ENCODE results near the gene SATB2.
A peak's percentile ranks its signal among the peaks of the same experiment; 100 is the strongest.

The SATB2 gene

GRCh38 chr2:199465988-199466691, 8.4 kb upstream of the SATB2 start:
- H3K4me3 ChIP-seq (ENCODE audit: low read length) = no peak overlapping the region
- DNase-seq (ENCODE audit: low read depth) = no peak
- TF ChIP-seq, protein P1, sequence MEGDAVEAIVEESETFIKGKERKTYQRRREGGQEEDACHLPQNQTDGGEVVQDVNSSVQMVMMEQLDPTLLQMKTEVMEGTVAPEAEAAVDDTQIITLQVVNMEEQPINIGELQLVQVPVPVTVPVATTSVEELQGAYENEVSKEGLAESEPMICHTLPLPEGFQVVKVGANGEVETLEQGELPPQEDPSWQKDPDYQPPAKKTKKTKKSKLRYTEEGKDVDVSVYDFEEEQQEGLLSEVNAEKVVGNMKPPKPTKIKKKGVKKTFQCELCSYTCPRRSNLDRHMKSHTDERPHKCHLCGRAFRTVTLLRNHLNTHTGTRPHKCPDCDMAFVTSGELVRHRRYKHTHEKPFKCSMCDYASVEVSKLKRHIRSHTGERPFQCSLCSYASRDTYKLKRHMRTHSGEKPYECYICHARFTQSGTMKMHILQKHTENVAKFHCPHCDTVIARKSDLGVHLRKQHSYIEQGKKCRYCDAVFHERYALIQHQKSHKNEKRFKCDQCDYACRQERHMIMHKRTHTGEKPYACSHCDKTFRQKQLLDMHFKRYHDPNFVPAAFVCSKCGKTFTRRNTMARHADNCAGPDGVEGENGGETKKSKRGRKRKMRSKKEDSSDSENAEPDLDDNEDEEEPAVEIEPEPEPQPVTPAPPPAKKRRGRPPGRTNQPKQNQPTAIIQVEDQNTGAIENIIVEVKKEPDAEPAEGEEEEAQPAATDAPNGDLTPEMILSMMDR (conservative IDR thresholded peaks at IDR 0.05; ENCODE audit: low read length) = no peak

DNA sequence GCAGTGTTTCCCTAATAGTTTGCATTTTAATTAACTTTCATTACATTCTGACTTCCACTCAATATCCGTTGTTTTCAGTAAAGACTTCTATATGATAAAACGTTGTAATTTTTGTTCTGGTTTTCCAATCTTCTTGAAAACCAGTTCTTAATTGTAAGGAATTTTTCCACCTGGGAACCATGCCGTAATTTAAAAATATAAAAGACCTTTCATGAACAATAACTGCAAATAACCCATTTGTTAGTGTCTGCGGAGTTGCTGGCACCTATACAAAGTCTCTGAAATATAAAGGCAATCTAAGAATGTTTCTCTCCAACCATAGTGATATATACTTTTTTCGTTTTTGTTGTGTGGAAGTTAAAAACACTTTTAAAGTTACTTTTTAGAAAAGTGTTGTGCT, 7.7 kb upstream of the SATB2 start:
- no peak overlapping the region for H3K4me3 ChIP-seq (ENCODE audit: low read length)
- DNase-seq (ENCODE audit: low read depth) = no peak
- TF ChIP-seq, protein P1 (conservative IDR thresholded peaks at IDR 0.05; ENCODE audit: low read length) = no peak

DNA sequence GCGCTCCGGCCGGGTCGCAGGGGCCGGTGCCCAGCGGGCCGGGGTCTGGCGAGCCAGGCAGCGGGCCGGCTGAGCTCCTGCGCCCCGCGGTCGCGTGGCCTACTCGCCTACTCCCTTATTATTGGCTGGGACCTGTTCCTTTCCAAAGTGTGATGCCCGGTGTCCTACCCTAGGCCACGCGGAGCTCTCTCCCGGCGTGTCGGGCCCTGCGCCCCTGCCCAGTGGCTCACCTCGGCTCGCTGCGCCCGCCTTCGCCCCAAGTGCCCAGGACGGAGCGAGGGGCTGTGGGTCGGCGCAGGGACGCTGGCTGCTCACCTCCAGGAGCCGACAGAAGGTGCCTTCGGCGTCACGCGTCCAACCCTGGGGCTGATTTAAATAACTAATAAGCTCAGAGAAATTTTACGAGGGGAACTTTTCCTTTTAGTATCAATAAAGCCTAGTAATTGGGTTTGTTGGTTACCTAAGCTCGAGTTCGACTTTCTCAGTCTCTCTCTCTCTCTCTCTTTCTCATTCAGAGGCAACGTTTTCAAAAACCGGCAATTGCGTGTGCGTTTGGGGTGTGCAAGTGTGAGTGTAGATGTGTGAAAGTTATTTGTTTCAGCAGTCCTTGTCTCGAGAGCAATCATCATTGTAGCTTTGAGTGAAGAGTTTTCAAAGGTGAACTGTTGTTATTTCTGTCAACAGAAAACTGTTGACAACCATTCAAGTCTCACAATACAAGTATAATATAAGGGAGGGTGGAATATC, 7.0 kb upstream of the SATB2 start:
- TF ChIP-seq, protein P1 (conservative IDR thresholded peaks at IDR 0.05; ENCODE audit: low read length) = no peak
- DNase-seq (ENCODE audit: low read depth) = no peak
- no peak overlapping the region for H3K4me3 ChIP-seq (ENCODE audit: low read length)

GRCh38 chr2:199463708-199464605, 6.2 kb upstream of the SATB2 start:
- DNase-seq (ENCODE audit: low read depth) = peak; percentile 27
- peak overlapping the region; percentile 66 for H3K4me3 ChIP-seq (ENCODE audit: low read length)
- TF ChIP-seq, protein P1 (conservative IDR thresholded peaks at IDR 0.05; ENCODE audit: low read length) = no peak

- DNase-seq (ENCODE audit: low read depth) = peak; percentile 75
- H3K4me3 ChIP-seq (ENCODE audit: low read length) = peak overlapping the region; percentile 66
- TF ChIP-seq, protein P1 (conservative IDR thresholded peaks at IDR 0.05; ENCODE audit: low read length) = peak; percentile 74
Observed at GRCh38 chr2:199462956-199463692, 5.4 kb upstream of the SATB2 start.

DNA sequence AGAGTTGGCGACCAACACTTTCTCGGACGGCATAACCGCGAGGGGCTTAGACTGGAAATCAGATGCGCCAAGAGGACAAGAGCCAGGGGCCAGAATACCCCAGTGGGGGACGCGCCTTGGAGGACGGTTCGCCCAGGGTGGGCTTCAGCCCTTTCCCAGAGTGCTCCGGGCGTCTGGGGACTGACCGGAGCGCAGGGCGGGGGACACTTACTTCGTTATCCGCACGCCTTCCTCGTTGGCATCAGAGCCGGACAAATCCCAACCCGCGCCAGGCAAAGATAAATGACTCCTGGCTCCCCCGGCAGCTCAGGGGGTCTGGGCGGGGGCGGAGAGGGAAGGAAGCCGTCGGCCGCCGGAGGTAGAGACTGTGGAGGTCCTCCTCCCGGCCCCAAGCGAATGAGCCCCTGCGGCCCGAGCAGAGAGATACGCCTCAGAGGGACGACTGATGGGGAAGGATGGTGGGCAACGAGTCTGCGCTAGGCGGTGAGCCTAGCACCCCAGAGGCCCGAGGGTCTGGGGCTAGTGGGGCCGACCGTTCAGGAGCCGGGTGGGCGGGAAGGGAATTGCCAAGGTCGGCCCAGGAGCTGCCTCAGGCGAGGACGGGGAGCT, 4.7 kb upstream of the SATB2 start:
- TF ChIP-seq, protein P1 (conservative IDR thresholded peaks at IDR 0.05; ENCODE audit: low read length) = no peak
- H3K4me3 ChIP-seq (ENCODE audit: low read length) = peak overlapping the region; percentile 66
- no peak for DNase-seq (ENCODE audit: low read depth)

All from AG10803 (cell line).